Stimulated activated CD8-positive, alpha-beta memory T cell treated with anti-CD3 and anti-CD28 coated beads, Interleukin-4, amount 100 ng/mL, for 4 hours (primary cell): ENCODE data around the gene EME2.

Experiments used
- DNase-seq, 2 donors: peaks; one replicate each; pipeline ENCODE4 v3.0.0-alpha.2; 2020; ENCODE audit warnings: low read depth in 2 of 2, low spot score in 1 of 2

The EME2 gene

DNA sequence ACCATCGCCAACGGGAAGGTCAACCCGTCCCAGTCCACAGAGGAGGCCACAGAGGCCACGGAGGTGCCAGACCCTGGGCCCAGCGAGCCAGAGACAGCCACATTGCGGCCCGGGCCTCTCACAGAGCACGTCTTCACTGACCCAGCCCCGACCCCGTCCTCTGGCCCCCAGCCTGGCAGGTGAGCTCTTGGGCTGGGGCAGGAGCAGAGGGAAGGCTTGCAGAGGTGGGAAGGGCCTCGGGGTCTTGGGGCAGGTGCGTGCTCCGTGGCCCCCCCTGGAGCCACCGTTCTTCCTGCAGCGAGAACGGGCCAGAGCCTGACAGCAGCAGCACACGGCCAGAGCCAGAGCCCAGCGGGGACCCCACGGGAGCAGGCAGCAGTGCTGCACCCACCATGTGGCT is 6.4 kb upstream of the EME2 start:
- DNase-seq = no peak

DNA sequence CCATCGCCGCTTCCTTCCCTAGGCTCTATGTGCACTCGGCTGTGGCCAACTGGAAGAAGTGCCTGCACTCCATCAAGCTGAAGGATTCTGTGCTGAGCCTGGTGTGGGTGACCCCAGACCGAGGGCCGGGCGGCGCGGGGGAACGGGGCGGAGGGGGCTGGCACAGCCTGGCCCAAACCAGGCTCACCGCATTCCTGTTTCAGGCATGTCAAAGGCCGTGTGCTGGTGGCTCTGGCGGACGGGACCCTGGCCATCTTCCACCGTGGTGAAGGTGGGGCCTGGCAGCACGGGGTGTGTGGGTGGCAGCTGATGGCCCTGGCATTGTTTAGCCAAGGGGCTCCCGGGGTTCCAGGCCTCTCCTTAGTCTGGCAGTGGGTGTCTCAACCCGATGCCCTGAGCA is 5.9 kb upstream of the EME2 start:
- no peak for DNase-seq

DNA sequence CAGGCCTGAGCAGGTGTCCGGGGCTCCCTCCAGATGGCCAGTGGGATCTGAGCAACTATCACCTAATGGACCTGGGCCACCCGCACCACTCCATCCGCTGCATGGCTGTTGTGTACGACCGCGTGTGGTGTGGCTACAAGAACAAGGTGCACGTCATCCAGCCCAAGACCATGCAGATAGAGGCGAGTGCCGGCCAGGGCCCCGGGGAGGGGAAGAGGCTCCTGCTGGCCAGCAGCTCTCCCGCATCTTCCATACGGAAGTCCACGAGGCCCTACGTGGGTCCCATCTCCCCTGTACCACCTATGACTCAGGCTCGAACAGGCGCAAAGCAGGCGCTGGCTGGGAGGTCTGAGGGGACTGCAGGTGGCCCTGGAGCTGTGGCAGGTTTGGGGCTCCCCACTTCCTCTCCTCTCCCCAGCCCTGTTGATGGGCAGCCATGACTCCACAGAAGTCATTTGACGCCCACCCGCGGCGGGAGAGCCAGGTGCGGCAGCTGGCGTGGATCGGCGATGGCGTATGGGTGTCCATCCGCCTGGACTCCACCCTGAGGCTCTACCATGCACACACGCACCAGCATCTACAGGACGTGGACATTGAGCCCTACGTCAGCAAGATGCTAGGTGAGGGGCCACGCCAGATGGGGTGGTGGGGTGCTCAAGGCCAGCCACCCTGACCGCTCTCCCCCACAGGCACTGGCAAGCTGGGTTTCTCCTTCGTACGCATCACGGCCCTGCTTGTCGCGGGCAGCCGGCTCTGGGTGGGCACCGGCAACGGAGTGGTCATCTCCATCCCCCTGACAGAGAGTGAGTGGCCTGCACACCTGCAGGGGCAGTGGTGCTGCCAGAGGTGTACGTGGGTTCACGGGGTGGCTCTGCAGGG is 5.3 kb upstream of the EME2 start:
- DNase-seq = no peak

DNA sequence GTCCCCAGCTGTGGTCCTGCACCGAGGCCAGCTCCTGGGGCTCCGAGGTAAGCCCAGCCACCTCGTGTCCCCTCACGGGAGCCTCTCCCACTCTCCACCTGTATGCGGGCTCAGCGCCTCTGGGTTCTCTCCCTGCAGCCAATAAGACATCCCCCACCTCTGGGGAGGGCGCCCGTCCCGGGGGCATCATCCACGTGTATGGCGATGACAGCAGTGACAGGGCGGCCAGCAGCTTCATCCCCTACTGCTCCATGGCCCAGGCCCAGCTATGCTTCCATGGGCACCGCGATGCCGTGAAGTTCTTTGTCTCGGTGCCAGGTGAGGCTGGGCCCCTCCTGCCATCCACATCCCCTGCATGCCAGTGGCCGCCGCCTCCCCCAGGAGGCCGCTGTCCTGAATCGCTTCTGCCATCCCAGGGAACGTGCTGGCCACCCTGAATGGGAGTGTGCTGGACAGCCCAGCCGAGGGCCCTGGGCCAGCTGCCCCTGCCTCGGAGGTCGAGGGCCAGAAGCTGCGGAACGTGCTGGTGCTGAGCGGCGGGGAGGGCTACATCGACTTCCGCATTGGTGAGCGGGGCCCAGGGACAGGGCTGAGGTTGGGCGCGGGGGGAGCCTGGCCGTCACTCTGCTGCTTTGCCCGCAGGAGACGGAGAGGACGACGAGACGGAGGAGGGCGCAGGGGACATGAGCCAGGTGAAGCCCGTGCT is 4.4 kb upstream of the EME2 start:
- DNase-seq = no peak

DNA sequence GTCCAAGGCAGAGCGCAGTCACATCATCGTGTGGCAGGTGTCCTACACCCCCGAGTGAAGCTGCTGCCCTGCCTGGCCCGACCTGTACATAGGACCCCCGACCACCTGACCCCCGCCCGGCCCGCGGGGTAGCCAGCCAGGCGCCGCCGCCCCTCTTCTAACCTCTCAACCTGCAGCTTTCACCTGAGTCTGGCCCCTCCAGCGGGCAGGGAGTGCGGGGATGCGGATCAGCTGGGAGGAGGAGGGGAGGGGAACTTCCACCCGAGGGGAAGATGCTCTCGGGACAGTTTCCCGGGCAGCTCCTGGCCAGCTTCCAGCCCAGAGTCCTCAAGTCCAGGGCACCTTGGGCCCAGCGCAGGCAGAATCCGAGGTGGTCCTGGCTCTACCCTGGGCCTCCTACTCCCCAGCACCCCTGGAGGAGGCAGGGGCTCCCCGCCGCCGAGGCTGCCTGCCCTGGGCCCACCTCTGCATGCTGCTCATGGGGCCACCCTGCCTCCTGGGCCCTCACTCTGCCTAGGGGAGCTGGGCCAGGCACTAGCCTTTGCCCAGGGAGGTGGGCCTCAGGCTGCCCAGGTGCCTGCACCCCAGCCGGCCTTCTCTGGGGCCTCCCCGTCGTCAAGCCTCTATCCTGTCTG is 3.7 kb upstream of the EME2 start:
- DNase-seq = no peak

DNA sequence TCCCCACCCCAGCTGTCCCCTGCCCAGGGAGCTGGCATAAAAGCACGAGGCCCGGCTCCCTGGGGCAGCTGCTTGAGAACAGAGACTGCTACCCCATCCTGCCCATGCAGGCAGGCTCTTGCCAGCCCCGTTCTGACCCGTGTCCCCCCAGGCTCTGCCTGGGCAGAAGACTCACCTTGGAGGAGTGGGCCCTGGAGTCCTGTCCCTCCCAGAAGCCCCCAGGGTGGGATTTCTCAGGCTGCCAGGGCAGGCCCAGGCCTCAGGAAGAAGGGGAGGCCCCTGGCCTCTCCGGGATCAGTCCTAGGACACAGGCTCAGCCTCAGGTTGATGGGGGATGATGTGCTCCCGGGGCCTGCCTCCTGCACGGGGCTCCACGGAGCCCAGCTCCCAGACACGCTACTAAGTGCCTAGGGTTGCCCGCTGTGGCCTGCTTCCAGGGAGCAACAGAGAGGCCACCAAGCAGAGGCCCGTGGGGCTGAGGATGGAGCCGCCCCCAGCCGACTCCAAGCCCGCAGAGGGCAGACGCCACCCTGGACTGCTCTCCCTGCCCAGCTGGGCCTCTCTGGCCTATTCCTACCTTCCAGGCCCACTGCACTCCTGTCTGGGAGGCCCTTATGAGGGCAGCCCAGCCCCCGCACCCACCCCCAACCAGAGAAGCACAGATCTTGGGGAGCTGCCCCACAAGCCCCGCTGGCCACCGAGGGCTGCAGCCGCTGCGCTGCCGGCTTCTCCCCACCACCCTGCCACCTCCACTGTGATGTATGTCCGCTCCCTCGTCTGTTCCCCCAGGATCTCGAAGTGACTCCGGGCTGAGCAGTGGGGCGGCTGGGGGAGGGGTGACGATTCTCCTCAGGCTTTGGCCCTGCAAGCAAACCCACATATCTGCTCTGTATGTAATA is 3.0 kb upstream of the EME2 start:
- DNase-seq = no peak

DNA sequence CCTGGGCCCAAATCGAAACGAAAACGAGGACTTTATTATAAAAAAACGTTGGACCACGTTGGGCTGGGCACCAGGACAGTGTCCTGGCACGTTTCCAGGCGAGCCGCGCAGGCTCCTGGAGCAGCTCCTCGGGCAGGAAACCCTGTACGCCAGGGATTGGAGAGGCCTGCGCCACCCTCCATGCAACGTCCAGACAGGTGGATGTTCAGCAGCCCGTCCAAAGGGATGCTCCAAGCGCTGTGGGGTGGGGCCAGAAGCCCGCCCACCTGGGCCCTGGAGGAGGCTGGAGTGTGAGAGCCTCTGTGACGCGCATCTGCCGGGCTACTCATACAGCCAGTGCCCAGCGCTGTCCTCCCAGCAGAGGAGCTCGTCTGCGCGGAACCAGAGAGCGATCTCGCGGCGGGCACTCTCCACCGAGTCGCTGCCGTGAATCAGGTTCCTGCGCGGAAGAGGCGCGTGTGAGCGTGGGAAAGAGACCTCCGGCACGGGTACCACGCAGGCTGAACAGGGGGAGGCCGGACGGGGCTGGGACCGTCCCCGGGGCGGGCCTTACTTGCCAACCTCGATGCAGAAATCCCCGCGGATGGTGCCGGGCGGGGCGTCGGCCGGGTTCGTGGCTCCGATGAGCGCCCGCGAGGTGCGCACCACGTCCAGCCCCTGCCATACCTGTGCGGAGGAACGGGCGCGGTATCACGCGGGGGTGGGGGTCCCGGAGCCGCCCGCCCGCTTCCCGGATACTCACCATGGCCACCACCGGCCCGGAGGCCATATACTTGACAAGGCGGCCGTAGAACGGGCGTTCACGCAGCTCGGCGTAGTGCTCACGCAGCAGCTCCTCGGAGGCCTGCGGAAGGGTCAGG is 2.1 kb upstream of the EME2 start:
- no peak for DNase-seq

DNA sequence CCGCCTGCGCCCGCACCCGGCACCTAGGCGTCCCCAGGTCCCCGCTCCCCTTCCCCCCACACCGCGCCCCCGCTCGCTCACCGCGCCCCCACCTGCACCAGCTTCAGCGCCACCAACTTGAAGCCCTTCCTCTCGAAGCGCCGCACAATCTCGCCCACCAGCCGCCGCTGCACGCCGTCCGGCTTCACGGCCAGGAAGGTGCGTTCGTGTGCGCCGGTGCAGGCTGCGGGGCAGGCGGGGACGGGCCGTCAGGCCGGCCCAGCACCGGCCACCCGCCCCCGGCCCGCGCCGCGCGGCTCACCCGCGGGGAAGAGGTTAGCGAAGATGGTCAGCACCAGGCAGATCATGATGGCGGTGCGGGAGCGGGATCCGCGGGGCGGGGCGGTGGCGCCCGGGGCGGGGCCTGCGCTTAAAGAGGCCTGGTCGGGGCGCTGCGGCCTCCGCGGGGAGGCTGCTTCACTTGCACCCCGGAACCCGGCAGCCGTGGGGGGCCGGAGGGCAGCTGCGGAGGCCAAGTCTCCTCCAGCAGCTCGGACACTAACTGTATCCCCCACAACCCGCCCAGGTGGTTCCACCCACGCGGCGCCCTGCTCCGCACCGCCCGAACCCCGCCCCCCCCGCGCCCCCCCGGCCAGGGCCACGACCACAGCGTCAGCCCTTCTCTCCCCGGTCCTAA is 1.3 kb upstream of the EME2 start, which contains the start of gene NME3:
Gene NME3, minus strand, starts transcription at position 356 of the 676 bp plus-strand sequence. Its CDS starts 9 bp downstream, at position 347.
- DNase-seq = peak; percentile 42 to 49

DNA sequence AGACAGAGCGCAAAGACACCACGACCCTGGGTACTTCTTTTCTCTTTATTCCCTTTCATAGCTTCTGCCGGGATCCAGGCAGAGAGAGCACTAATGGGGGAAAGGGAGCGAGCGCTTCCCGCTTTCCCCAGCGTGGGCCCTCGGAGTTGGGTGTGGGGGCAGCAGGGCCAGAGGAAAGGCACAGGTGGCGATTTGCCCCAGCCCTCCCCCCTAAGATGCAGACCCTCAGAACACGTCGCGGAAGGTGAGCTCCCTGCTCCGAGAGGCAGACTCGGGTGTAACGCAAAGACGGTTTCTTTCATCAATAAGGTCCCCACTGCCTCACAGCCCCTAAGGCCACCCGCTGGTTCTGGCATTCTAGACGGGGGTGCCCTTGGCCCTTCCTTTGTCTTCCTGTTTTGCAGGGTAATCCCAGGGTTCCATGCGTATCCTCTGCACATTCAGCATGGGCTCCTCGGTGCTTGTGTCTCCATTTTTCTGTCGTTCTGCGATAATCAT is 697 bp upstream of the EME2 start:
- no peak for DNase-seq

DNA sequence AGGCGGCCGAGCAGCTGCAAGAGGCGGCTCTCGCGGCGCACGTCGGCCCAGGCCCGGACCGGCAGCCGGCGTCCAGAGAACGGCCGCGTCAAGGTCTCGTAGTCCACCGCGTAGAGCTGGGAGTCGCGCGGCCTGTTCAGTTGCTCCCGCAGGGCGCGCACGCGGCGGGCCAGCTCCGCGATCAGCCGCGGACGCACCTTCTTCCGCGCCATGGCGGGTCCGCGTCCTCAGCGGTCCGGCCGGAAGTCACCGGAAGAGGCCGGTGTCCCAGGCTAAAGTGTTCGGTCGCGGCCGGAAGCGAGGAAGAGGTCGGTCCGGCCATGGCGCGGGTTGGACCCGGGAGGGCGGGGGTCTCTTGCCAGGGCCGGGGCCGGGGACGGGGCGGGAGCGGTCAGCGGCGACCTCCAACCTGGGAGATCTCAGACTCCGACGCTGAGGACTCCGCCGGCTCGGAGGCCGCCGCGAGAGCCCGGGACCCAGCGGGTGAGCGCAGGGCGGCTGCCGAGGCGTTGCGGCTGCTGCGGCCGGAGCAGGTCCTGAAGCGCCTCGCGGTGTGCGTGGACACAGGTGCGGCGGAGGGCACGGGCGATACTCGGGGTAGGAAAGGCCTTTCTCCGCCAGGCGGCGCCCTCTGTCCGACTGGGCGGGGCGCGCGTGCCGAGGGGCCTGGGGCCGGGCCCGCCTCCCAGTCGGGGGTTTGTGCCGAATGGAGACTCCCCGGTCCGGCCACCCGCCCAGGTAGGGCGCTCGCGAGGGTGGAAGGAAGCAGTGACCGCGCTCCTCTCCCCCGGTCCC is 495 bp downstream of the EME2 start, which contains the start of gene MRPS34:
Gene MRPS34, minus strand, starts transcription at position 227 of the 795 bp plus-strand sequence. Its CDS starts 15 bp downstream, at position 212.
- DNase-seq = peak; percentile 53

DNA sequence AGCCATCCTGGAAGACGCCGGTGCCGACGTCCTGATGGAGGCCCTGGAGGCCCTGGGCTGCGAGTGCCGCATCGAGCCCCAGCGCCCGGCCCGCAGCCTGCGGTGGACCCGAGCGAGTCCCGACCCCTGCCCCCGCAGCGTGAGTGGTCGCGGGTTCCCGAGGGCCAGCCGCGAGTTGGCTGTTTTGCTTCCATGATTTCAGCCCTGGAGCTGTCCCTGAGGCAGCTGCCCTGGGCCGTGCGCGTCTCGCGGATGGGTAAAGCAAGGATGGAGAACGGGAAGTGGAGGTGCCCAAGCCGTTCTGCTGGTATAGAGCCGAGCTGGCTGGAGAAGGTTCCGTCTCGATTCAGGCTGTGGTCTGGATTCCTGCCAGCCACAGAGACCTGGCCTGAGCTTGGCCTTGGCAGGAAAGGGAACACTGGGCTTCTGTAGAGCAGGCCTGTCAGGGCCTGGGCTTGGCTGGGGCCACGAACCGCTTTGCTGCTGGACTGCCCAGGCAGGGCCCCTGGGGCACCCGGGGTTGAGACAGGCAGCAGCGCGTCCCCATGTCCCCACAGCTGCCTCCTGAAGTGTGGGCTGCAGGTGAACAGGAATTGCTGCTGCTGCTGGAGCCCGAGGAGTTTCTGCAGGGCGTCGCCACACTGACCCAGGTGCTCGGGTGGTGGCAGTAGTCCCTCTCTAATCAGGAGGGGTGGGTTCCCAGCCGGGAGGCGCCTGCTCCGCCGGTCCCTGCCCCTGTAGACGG is 1.3 kb downstream of the EME2 start:
- DNase-seq = no peak

DNA sequence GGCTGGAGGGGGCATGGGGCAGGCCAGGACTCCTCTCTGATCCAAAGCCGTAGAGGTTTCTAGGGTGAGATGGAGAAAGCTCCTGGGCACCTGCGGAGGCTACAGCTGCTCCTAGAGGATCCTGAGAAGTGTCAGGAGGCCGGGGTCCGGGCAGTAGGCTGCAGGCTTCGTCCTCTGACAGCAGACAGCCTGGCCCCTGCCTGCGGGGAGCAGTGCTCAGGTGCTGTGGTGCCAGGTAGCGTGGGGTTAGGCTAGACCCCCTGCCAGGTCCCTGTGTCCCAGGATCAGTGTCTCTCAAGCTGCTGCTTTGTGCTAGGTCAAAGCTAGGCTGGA is 1.8 kb downstream of the EME2 start:
- DNase-seq = no peak

DNA sequence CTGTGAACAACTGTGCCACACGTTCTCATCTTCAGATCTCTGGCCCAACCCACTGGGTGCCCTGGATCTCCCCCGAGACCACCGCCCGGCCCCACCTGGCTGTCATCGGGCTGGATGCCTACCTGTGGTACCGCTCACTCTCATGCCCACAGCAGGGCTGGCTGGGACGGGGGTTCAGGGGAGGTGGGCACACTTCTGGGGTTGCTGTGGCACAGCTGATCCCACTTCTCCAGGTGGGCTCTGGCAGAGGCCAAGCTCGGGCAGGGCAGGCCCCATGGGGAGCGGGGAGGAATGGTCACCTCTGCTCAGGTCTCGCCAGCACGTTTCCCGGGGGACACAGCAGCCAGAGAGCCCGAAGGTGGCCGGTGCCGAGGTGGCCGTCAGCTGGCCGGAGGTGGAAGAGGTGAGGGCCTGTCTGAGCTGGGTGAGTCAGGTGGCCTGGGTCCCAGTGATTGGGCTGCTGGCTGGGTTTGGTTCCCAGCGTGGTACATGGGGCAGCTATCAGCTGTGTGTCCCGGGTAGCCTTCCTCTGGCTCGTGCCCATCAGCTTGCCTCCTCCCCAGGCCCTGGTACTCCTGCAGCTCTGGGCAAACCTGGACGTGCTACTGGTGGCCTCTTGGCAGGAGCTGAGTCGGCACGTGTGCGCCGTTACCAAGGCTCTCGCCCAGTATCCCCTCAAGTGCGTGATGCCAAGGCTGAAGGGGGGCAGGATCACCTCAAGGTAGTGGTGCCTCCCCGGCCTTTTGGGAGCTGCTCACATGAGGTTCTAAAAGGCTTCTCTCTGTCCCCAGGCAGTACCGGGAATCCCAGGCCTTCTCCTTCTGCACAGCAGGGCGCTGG is 2.6 kb downstream of the EME2 start:
- no peak for DNase-seq

DNA sequence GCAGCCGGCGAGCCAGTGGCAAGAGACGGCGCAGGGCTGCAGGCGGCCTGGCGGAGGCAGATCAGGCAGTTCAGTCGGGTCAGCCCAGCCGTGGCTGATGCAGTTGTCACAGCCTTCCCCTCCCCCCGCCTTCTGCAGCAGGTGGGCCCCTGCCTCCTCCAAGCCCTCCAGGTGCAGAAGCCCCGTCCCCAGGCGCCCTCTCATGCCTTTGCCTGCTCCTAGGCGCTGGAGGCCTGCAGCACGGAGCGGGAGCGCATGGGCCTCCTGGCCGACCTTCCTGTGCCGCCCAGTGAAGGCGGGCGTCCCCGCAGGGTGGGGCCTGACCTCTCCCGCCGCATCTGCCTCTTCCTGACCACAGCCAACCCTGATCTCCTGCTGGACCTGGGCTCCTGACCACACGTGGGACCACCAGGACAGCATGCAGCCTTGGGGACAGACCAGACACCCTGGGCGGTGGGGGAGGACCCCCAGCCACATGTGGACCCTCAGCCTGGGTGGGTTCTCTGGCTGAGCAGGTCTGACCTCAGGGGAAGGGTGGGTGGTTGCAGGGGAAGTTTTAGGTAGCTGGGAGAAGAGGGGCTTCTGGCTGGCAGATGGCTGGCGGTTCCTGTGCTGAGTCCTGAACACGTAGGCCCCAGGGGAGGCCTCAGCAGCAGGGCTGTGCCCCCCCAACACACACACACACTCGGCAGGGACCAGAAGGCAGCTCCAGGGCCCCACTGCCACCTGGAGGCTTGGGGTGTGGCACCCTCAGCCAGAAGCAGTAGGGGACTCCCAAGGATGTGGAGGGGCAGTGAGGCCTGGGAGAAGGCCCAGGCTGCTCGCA is 3.4 kb downstream of the EME2 start:
- DNase-seq = no peak

DNA sequence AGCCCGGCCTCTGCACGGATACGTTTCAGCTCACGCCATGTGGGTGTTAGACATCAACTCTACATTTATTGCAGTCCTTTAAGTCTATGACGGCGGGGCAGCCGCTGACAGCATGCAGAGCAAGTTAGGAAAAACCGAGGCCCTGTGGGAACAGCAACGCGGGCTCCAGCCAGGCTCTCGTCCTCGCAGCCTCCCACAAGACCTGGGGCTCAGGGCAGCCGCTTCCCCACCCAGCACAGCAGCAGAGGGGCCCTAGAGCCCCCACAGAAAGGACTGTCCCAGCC is 4.0 kb downstream of the EME2 start:
- no peak for DNase-seq

DNA sequence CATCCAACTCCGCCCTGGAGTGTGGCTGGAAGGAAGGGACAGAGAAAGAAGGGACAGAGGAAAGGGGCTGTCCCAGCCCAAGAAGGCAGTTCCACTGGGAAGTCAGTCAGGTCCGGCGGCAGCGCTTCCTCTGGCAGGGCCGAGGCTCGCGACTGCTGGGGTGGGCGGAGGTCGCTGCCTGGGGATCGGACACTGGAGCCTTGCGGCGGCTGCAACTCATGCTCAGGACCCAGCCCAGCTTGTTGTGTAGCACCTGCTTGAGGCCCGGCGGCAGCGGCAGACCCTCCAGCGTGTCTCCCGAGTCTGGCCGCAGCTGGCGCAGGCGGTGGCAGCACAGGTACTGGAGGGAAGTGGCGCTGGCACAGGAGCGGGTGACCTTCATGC is 4.4 kb downstream of the EME2 start:
- DNase-seq = no peak
